ENCODE results near the gene CDC34. TPM values are rescaled to one million over a fixed set of nuclear protein-coding genes. Genes with fewer than 3 reads are reported as not detected.

CDC34 gene
- total RNA-seq, 2 donors from 2014 or later, result 77.0 to 101 TPM

DNA sequence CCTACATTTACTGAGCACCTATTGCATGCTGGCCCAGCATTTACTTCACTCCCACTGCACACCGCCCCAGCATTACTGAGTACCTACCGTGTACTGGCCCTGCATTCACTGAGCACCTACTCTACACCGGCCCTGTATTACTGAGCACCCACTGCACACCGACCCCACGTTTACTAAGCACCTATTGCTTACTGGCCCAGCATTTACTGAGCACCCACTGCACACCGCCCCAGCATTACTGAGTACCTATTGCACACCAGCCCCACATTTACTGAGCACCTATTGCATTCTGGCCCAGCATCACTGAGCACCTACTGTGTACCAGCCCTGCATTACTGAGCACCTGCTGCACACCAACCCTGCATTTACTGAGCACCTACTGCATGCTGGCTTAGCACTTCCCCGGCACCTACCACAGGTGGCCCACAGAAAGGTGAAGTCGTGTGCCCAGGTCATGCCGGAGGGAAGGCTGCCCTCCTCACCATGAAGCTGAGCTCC lies 17.3 kb upstream of the CDC34 start:
- WGBS, 2 donors, result 91 to 96% methylated on average over 8 to 9 of the region's 9 CpGs

GRCh38 chr19:517721-518597 lies 13.6 kb upstream of the CDC34 start:
- Histone ChIP-seq H3K27ac (no peak overlapping the region), H3K27me3 (no peaks in the 10 kb centered on the region), H3K9me3 (no peaks in the 10 kb centered on the region), H3K36me3 (replicated peaks in 1 of 2; ENCODE audit: insufficient read depth in 1 of 2, low read depth in 2 of 2) (no peaks in the 10 kb centered on the region), H3K4me1 (no peaks in the 10 kb centered on the region), H3K4me3 (no peak overlapping the region)
- ATAC-seq (no peak), DNase-seq (no peak)
- no peak for TF ChIP-seq POLR2A (IDR thresholded peaks at IDR 0.05)
- TF ChIP-seq CTCF (IDR thresholded peaks at IDR 0.05), result no peak
- intact Hi-C loops (cut with DNase I), result no loop called here
- 68 to 79% methylated on average over 6 to 7 of the region's 10 CpGs for WGBS, 2 donors

More for the DNA sequence above, 17.3 kb upstream of the CDC34 start:
- intact Hi-C loops (cut with DNase I), result no loop called here
- TF ChIP-seq CTCF (IDR thresholded peaks at IDR 0.05), result no peak
- TF ChIP-seq POLR2A (IDR thresholded peaks at IDR 0.05), result no peak
- Histone ChIP-seq H3K27me3 (no peaks in the 10 kb centered on the region), H3K27ac (no peak overlapping the region), H3K4me1 (peaks cover 5% of the 10 kb centered on the region), H3K9me3 (no peaks in the 10 kb centered on the region), H3K4me3 (no peak overlapping the region), H3K36me3 (replicated peaks in 1 of 2; ENCODE audit: insufficient read depth in 1 of 2, low read depth in 2 of 2) (no peaks in the 10 kb centered on the region)
- DNase-seq (no peak), ATAC-seq (no peak)

DNA sequence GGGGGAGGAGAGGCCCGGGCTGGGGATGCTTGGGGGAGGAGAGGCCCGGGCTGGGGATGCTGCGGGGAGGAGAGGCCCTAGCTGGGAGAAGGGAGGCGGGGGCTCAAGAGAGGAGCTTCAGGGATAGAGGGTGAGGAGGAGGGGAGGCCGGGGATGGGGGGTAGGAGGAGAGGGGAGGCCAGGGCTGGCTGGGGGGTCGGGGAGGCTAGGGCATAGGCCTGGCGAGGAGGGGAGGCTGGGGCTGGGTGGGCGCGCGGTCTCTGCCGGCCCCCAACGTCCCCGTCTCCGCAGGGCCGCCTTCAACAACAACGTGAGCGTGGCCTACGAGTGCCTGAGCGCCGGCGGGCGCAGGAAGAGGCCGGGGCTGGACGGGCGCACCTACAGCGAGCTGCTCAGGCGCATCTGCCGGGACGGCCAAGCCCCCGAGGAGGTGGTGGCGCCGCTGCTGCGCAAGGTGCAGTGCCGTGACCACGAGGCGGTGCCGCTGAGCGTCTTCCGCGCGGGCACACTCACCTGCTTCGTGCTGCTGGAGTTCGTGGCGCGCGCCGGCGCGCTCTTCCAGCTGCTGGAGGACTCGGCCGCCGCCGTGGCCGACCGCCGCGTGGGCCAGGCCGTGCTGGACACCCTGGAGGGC lies 12.8 kb upstream of the CDC34 start:
- ATAC-seq (no peak), DNase-seq (no peak)
- Histone ChIP-seq H3K36me3 (replicated peaks in 1 of 2; ENCODE audit: insufficient read depth in 1 of 2, low read depth in 2 of 2) (no peaks in the 10 kb centered on the region), H3K4me3 (no peak overlapping the region), H3K9me3 (no peaks in the 10 kb centered on the region), H3K27ac (no peak overlapping the region), H3K27me3 (no peaks in the 10 kb centered on the region), H3K4me1 (no peaks in the 10 kb centered on the region)
- intact Hi-C loops (cut with DNase I), result no loop called here
- TF ChIP-seq CTCF (IDR thresholded peaks at IDR 0.05) (no peak), POLR2A (IDR thresholded peaks at IDR 0.05) (no peak)
- 63 to 80% methylated on average over 17 of the region's 58 CpGs for WGBS, 2 donors

DNA sequence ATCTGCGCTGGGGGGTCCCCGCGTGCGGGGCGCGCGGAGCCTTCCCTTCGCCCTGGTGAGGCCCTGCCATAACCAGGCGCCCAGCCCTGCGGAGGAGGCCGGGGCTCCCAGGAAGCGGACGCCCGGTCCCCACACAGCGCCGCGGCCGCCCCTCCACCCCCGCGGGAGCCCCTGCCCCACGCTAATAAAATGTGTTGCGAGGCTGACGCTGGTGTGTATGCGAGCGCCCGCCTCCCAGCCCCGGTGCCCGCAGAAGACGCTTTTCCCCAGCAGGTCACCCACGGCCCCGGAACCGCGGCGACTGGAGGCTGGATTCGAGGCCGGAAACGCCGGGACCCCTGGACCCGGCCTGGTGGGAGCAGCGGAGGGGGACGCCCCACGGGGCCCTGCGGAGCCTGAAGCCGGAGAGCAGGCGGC lies 12.1 kb upstream of the CDC34 start:
- Histone ChIP-seq H3K27ac (no peak overlapping the region), H3K36me3 (replicated peaks in 1 of 2; ENCODE audit: insufficient read depth in 1 of 2, low read depth in 2 of 2) (no peaks in the 10 kb centered on the region), H3K4me1 (no peaks in the 10 kb centered on the region), H3K9me3 (no peaks in the 10 kb centered on the region), H3K4me3 (no peak overlapping the region), H3K27me3 (no peaks in the 10 kb centered on the region)
- no peak for ATAC-seq
- 95 to 100% methylated on average over 1 to 4 of the region's 45 CpGs for WGBS, 2 donors
- intact Hi-C loops (cut with DNase I), result no loop called here
- TF ChIP-seq CTCF (IDR thresholded peaks at IDR 0.05), result no peak
- TF ChIP-seq POLR2A (IDR thresholded peaks at IDR 0.05), result no peak
- no peak for DNase-seq
